MCF 10A (cell line): ENCODE measurements around the gene MMP13. TPM values are rescaled to one million over a fixed set of nuclear protein-coding genes. Genes with fewer than 3 reads are reported as not detected.

Experiments
- BruUV-seq: library from RNA; stranded (reverse); fragments of 400-500 nt; replicated peaks from 2 replicates; lab custom pipeline; 2021; lab: Mats Ljungman, UMichigan
- CTCF ChIA-PET: fragments of 300-600 bp; sonication (Branson Sonifier 250); formaldehyde crosslinking; extraction: SDS; loops from one replicate; lab custom pipeline; 2021; ENCODE audit warnings: antibody characterized with exemption, inconsistent platforms; lab: Yijun Ruan, JAX
- POLR2A ChIA-PET: fragments of 300-600, 350-650 bp; sonication (Branson Sonifier 250); formaldehyde crosslinking; extraction: SDS; loops from one replicate; lab custom pipeline; 2020; ENCODE audit warnings: antibody characterized with exemption, inconsistent platforms; lab: Yijun Ruan, JAX
- DNase-seq: peaks from one replicate; pipeline ENCODE4 v3.0.0-alpha.2; 2018; ENCODE audit not compliant: unreplicated experiment
- H3K27ac Mint-ChIP-seq: one replicate; pipeline ENCODE4 v1.8.0; 2022; ENCODE audit warnings: mild to moderate bottlenecking, low read depth, mixed read lengths; ENCODE audit not compliant: unreplicated experiment
- H3K27me3 Mint-ChIP-seq: one replicate; pipeline ENCODE4 v1.8.0; 2022; ENCODE audit warnings: mixed read lengths; ENCODE audit not compliant: insufficient read depth, unreplicated experiment
- H3K36me3 Mint-ChIP-seq: one replicate; pipeline ENCODE4 v1.8.0; 2022; ENCODE audit warnings: mild to moderate bottlenecking, moderate library complexity, mixed read lengths; ENCODE audit not compliant: insufficient read depth, unreplicated experiment
- H3K4me1 Mint-ChIP-seq: one replicate; pipeline ENCODE4 v1.8.0; 2022; ENCODE audit warnings: mixed read lengths; ENCODE audit not compliant: insufficient read depth, unreplicated experiment
- H3K4me3 Mint-ChIP-seq: one replicate; pipeline ENCODE4 v1.8.0; 2022; ENCODE audit warnings: mild to moderate bottlenecking, moderate library complexity, mixed read lengths; ENCODE audit not compliant: unreplicated experiment
- H3K9me3 Mint-ChIP-seq: one replicate; pipeline ENCODE4 v1.8.0; 2022; ENCODE audit warnings: mixed read lengths; ENCODE audit not compliant: unreplicated experiment
- CTCF ChIP-seq: fragments of 200-600 bp; IDR thresholded peaks from one replicate; pipeline ENCODE4 v1.8.0; 2022; ENCODE audit warnings: antibody characterized with exemption, mild to moderate bottlenecking; ENCODE audit not compliant: unreplicated experiment
- intact Hi-C: fragments of 100-400 bp; cut with micrococcal nuclease; formaldehyde crosslinking; loops from 2 replicates; pipeline ENCODE4 v1.14.1; 2022
- total RNA-seq: library from RNA; stranded (reverse); gene quantifications from 2 replicates; pipeline ENCODE4 v1.2.3, GENCODE V29; 2022

The MMP13 gene
- total RNA-seq, 1 experiment from 2014 or later = not detected

DNA sequence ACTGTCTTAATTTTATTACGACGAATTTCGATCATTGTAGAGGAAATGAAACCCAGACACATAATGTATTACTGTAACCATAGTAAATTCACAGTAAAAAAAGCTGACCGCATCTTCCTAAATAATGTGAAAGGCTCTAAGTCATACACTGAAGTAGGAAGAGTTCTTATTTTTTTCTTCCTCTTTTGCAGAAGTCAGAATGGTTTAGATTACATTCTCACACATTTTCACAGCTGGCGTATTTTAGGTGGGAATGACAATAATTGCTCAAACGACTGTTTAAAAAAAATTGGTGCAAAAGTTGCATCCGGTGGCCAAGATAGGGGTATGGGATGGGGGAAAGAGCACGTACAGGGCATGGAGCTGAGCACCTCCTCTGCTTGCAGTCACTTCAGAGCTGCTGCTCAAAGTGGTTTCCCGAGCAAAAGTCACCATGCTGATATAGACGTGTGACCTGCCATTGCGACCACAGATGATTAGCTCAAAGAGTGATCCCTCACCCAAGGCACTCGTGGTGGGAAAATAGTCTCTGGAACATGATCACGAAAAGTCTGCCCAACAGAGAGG lies 35.3 kb downstream of the MMP13 start:
- TF ChIP-seq CTCF = no peak
- DNase-seq = no peak
- CTCF ChIA-PET = interaction anchor here (0.7 to 4.4 kb wide), 6 partner anchors 11 to 187 kb away, joined by 3 to 31 read pairs (median 3); no protein-coding TSS in a partner anchor
- no peaks in the 10 kb centered on the region for H3K27me3 Mint-ChIP-seq
- no peak overlapping the region for H3K4me3 Mint-ChIP-seq
- no peak overlapping the region for H3K27ac Mint-ChIP-seq
- peaks cover 7% of the 10 kb centered on the region for H3K4me1 Mint-ChIP-seq
- no TSS peak for BruUV-seq
- no peaks in the 10 kb centered on the region for H3K36me3 Mint-ChIP-seq
- intact Hi-C loops = no loop called here
- POLR2A ChIA-PET = no interaction called here
- H3K9me3 Mint-ChIP-seq = no peaks in the 10 kb centered on the region

DNA sequence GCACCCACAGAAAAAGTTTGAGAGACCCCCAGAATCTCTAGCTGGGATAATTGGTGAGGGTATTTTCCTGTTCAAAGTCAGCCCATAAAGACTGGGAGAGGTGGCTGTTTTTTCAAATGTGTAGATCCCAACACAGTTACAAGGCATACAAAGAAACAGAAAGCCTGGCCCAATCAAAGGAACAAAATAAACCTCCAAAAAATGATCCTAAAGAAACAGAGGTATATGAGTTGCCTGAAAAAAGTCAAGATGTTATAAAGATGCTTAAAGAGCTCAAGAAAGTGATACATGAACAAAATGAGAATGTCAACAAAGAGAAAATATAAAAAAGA lies 40.5 kb downstream of the MMP13 start:
- TF ChIP-seq CTCF = no peak
- no peaks in the 10 kb centered on the region for H3K27me3 Mint-ChIP-seq
- no peak overlapping the region for H3K27ac Mint-ChIP-seq
- ChIA-PET CTCF (interaction anchor here (0.7 to 5.0 kb wide), 56 partner anchors 8 to 625 kb away, joined by 3 to 71 read pairs (median 4); partner anchors contain the start of gene MMP1), POLR2A (interaction anchor here (0.6 to 2.7 kb wide), 6 partner anchors 24 to 610 kb away, joined by 3 to 11 read pairs (median 5); no protein-coding TSS in a partner anchor)
- no peak overlapping the region for H3K4me3 Mint-ChIP-seq
- no TSS peak for BruUV-seq
- no peak for DNase-seq
- peaks cover 6% of the 10 kb centered on the region for H3K36me3 Mint-ChIP-seq
- intact Hi-C loops = loop anchor here (2.0 to 10.0 kb wide), 3 partner anchors 26 to 180 kb away; no protein-coding TSS in a partner anchor
- H3K9me3 Mint-ChIP-seq = no peaks in the 10 kb centered on the region
- peaks cover 20% of the 10 kb centered on the region for H3K4me1 Mint-ChIP-seq

GRCh38 chr11:102914238-102915043 lies 41.1 kb downstream of the MMP13 start:
- H3K4me3 Mint-ChIP-seq = no peak overlapping the region
- no peak overlapping the region for H3K27ac Mint-ChIP-seq
- H3K27me3 Mint-ChIP-seq = no peaks in the 10 kb centered on the region
- intact Hi-C loops = loop anchor here (2.0 to 10.0 kb wide), 3 partner anchors 26 to 180 kb away; no protein-coding TSS in a partner anchor
- POLR2A ChIA-PET = interaction anchor here (0.6 to 2.7 kb wide), 6 partner anchors 24 to 609 kb away, joined by 3 to 11 read pairs (median 5); no protein-coding TSS in a partner anchor
- CTCF ChIA-PET = interaction anchor here (0.6 to 5.0 kb wide), 57 partner anchors 9 to 190 kb away, joined by 3 to 71 read pairs (median 4); no protein-coding TSS in a partner anchor
- H3K9me3 Mint-ChIP-seq = no peaks in the 10 kb centered on the region
- peak; percentile 54 for DNase-seq
- H3K36me3 Mint-ChIP-seq = peaks cover 6% of the 10 kb centered on the region
- TF ChIP-seq CTCF = peak; percentile 61
- H3K4me1 Mint-ChIP-seq = peaks cover 20% of the 10 kb centered on the region
- BruUV-seq = no TSS peak

DNA sequence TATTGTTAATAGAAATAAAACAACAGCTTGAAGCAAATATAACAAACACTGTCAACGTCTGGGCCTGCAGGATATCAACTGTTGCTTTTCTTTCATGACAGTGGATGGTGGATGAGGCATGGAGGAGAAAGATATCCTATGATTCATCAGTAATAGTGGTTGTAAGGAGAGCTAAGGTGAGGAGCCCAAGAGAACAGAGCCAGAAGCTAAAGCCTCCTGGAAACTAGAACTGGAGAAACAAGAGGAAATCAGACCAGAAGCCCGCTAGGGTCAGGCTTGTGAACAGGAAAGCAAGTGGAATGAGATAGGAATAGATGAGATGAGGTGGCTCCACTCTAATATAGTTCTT lies 43.1 kb downstream of the MMP13 start:
- intact Hi-C loops = loop anchor here (10.0 kb wide), 1 partner anchor 178 kb away; no protein-coding TSS in a partner anchor
- Mint-ChIP-seq H3K4me1 (peaks cover 20% of the 10 kb centered on the region), H3K27ac (peak overlapping the region; percentile 82), H3K9me3 (peaks cover 7% of the 10 kb centered on the region), H3K4me3 (no peak overlapping the region), H3K36me3 (peaks cover 6% of the 10 kb centered on the region), H3K27me3 (no peaks in the 10 kb centered on the region)
- TF ChIP-seq CTCF = no peak
- POLR2A ChIA-PET = interaction anchor here (0.7 to 1.9 kb wide), 10 partner anchors 12 to 196 kb away, joined by 3 to 9 read pairs (median 3); partner anchors contain the start of gene DYNC2H1
- CTCF ChIA-PET = interaction anchor here (0.6 to 5.0 kb wide), 7 partner anchors 14 to 179 kb away, joined by 3 to 71 read pairs (median 3); no protein-coding TSS in a partner anchor
- peak; percentile 12 for DNase-seq
- no TSS peak for BruUV-seq
